Heart left ventricle (tissue), 13 donors: Measurements from ENCODE around the gene SSBP3.

ENCODE experiments used
- CTCF ChIP-seq, 12 donors: fragments of 200-600 bp; sonication (generic) in 4 of 12; IDR thresholded peaks; one replicate each; pipeline versions ENCODE4 v1.5.0 to v1.8.0; 2018 to 2022; ENCODE audit warnings: antibody characterized with exemption in 12 of 12, mild to moderate bottlenecking in 5 of 12
- POLR2A ChIP-seq, 2 donors: fragments of 450-650 bp; IDR thresholded peaks; one replicate each; pipeline ENCODE4 v1.6.1; 2017; ENCODE audit warnings: antibody characterized with exemption in 2 of 2, mild to moderate bottlenecking in 2 of 2, moderate library complexity in 2 of 2
- donor health status: ischemic (EF 13 %, LVEDD 7.1; RV severe dilation, severe dysfunction).
- donor health status: DM: no; HTN: yes; CAD: no.
- donor health status: DM: no; HTN: no; CAD: no.
- donor health status: ischemic (EF 25% LVEDD 6.9; RV normal size, moderate dysfunction).
- donor health status: ischemic (EF 25% LVEDD 5.7; RV mildly dilated, moderate dysfunction).
- donor health status: ischemic (EF 35%, LVEDD 5.7; RV mildly dilated, moderate dysfunction).
- donor health status: nonischemic (EF 11% LVEDD 7.7; RV severe dilation, severe dysfunction).
- donor health status: DM: yes; HTN: yes; CAD: no.
- donor health status: PGD.
- donor health status: ischemic (EF 29% LVEDD 5.4; RV normal size, mild dysfunction).
- donor health status: nonischemic (EF 23%, LVEDD 6.1; RV moderate dilation, normal function).

DNA sequence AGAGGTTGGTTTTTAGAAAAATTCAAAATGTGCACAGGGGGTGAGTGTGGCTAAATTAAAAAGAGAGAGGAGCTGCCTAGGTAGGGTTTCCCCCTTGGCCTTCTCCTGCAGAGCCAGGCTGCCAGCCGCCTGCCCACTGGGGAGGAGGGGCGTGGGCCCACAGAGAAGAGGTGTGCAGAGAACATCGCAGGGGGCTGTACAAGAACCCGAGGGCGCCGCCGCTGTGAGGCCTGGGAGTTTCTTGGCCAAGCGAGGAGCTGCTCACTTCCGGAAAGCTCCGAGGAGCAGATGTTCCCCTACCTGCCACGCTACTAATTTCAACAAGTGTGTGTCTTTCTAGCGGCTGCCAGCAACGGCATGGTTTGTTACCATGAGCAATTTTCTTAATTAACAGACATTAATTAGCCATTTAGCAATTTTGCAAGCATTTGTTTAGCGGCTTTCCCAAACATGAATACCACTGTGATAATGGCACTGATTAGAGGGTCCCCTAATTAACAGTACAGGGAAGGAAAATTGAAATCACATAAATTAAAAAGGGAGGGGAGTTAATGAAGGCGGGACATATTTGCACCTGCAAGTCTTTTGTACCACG, 146.6 kb downstream of the SSBP3 start:
- TF ChIP-seq CTCF (IDR thresholded peaks at IDR 0.05) (no peak), POLR2A (IDR thresholded peaks at IDR 0.05) (no peak)
